HG02884 (cell line): Measurements from ENCODE around the gene CYBC1.

Experiments
- ATAC-seq: cut with Tn5 transposase; IDR thresholded peaks from one replicate; pipeline ENCODE4 v1.9.1; 2021; ENCODE audit warnings: mild to moderate bottlenecking, moderate library complexity; ENCODE audit not compliant: unreplicated experiment

Gene CYBC1

DNA sequence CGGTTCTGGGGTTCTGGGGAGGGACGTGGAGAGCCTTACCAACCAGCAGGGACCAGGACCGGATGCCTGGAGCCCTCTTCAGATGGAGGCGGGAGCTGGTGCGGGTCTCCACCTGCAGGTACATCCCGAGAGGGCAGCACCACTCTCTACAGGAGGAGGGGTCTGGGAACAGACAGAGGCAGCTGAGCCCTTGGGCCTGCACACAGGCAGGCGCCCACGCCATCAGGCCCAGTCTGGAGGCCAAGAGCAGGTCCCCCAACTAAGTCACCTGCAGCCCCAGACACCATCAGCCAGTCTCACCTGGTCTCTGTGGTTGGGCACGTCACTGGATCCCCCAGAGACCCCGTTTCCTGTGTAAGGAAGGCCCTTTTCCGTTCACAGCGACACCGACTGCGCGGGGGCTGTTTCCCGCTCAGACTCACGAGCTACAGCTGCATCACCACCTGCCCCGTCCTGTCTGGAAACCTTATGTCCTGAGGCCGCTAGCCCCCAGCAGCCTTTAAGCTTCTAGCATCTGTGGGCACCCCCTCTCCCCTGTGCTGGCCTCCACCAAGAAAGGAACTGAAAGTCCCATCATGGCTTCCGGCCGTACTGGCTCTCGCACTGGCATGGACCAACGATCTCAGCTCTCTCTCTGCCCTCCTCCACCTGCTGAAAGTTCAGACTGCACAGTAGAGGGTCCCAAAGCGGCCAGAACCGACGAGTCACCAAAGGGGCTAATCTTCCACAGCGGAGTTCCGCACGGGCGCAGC is 1.2 kb downstream of the CYBC1 start:
- ATAC-seq: no peak

DNA sequence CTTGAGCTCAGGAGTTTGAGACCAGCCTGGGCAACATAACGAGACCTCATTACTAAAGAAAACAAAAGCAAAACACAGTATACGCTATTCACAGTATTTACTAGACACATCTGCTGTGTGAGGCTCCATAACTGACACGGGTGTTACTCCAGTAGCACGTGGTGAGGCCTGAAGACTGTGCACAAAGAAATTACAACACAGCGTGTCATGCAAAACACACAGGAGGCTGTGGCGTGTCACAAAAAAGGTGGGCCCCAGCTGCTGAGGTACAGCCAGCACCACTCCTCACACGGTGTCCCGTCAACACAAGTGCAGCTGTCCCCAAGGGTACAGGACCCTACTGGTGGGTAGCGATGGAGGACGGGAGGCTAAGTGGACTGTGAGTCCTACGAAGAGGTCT is 2.7 kb downstream of the CYBC1 start:
- ATAC-seq: no peak

GRCh38 chr17:82446649-82447048 is 3.9 kb downstream of the CYBC1 start:
- no peak for ATAC-seq

DNA sequence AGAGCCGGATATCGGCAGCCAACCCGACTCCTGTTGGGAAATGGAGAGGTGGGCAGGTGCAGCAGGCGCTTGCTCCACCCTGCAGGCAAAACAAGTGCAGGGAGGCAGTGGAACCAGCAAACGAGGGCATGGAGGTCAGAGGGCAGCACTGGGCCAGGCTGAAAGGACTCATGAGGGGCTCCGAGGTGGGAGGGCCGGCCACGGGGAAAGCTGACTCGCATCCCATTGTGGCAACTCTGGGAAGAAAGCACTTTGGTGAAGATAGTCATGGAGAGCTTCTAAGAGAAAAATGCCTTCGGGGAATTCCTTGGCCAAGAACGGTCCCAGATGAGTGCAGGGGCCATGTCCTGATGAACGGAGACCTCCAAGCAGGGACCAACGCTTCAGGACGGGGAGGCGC is 4.4 kb downstream of the CYBC1 start:
- ATAC-seq: no peak

DNA sequence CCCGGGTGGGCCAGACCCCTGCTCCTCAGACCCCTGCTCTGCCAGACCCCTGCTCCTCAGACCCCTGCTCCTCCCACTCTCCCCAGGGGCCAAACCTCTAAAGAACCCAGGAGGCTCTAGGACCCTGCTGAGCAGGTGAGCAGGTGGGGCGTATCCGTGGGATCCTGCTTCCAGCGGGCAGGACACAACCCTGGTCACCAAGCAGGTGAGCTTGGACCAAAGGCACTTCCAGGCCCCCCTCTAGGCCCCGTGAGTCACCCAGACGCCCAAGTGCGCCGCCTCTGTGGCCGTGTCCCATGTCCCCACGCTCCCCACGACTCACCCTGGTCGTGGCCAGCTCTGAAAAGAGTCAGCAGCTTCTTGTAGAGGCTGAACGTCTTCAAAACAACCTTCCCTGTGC is 5.0 kb downstream of the CYBC1 start:
- no peak for ATAC-seq

- no peak for ATAC-seq
These were observed 5.5 kb downstream of the CYBC1 start for GRCh38 chr17:82444941-82445521.

DNA sequence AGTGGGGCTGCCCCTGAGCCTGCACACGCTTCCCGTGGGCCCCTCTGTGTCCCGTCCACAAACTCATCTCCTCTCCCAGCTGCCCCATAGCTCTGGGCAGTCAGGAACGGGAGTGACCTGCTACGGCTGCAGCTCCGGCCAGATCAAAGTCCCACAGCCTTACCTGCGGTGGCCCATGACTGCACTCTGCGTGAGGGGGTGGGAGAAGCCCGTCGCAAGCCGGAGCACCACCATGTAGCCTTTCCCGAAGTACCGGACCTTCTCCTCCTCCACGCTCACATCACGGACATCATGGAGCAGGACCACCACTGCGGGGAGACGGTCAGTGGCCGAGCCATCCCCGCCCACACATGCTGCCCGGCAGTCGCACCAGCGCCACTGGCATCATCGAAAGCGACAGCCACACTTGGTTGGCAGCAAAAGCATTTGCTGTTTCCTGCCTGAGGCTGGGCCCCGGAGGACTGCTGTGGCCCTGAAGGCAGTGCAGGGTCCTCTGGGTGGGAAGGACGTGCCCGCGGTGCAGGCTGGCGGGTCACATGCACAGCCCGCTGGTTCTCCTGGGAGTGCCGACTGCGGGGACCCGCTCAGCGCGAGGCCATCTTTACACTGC is 6.2 kb downstream of the CYBC1 start:
- ATAC-seq: no peak

DNA sequence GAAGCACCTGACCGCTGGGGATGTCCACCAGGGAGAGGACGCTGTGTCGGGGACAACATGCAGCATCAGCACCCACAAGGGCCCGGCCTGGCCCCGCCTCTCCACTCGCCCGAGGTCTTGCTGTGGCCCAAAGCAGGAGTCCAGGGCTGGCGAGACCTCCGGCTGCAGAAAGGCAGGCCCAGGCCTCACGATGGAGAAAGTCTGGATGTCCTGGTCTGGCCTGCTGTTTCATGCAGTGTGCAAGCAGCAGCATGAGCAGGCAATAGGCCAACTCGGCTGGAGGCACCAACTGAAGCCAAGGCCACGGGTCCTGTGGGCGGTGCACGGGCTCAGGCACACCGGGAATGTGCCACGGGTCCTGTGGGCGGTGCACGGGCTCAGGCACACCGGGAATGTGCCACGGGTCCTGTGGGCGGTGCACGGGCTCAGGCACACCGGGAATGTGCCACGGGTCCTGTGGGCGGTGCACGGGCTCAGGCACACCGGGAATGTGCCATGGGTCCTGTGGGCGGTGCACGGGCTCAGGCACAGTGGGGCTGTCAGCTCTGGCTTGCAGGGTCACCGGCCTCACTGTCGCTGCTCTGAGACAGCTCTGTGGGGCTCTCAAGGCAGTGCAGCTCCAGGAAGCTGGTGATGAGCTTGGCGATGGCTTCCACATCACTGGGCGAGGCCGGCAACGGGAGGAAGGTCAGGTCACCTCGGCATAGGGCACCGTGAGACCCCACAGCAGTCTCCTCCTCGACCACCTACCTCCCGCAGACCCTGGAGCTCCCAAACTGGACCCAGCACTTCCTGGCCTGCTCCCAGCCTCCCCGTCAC is 6.9 kb downstream of the CYBC1 start:
- ATAC-seq: no peak

GRCh38 chr17:82442643-82443464 is 7.7 kb downstream of the CYBC1 start:
- ATAC-seq: no peak

GRCh38 chr17:82441691-82442487 is 8.7 kb downstream of the CYBC1 start:
- ATAC-seq: no peak

DNA sequence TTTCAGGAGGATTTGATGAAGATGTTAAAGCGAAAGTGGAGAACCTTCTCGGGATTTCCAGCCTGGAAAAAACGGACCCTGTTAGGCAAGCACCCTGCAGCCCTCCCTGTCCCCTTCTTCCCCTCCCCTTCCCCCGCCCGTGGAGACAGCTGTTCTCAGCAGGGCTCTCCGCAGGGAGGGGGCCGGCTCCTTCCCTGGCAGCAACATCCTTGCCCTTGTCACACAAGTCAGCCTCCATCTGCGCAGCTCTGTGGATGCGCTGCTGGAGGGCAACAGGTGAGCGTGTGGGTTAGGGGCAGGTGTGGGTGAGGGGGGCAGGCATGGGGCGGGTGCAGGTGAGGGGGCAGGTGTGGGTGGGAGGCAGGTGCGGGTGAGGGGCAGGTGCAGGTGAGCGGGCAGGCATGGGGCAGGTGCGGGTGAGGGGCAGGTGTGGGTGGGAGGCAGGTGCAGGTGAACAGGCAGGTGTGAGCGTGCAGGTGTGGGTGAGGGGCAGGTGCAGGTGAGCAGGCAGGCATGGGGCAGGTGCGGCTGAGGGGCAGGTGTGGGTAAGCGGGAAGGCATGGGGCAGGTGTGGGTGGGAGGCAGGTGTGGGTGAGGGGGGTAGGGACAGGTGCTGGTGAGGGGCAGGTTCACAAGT is 9.4 kb downstream of the CYBC1 start:
- no peak for ATAC-seq

GRCh38 chr17:82440469-82440981 is 10.0 kb downstream of the CYBC1 start:
- ATAC-seq: no peak

DNA sequence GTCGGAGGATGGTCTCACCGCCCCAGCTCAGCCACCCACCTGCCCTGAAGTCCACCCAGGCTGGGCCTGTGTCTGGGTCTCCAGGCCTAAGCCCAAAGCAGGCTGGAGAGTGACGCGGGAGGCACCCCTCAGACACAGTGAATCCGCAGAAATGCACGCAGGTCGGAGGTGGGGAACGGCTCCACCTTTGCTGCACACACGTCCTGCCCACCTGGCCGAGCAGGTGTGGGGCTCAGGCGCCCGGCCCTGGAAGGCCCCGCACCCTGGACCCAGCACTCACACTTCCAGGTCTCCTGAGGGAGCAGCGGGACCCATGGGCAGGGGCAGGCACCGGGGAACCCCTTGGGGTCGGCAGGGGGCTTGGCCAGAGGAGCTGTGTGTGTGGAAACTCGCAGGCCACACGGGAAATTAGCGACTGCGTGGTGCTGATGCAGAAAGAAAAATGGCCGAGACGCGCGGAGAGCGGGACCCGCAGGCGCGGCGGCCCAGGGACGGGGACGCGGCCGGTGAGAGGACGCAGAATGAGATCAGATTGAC is 10.7 kb downstream of the CYBC1 start:
- no peak for ATAC-seq

- no peak for ATAC-seq
These were observed 11.2 kb downstream of the CYBC1 start for GRCh38 chr17:82439194-82439828.

- no peak for ATAC-seq
These were observed 12.0 kb downstream of the CYBC1 start for GRCh38 chr17:82438401-82439193.

DNA sequence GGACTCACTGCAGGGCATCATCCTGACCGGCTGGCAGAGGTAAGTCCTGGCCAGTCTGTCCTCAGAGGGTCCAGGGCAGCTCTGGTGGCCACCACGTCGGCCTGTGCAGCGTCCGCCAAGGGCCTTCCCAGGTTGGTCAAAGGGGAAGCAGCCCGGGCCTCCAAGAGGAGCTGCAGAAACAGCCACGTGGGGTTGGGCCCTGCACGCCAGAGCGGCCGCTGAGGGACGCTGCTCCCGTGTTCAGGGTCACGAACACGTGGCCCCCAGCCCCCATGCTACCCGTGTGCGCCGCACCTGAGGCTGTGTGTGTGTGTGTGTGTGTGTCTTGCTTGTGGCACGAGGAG is 13.3 kb downstream of the CYBC1 start:
- no peak for ATAC-seq

DNA sequence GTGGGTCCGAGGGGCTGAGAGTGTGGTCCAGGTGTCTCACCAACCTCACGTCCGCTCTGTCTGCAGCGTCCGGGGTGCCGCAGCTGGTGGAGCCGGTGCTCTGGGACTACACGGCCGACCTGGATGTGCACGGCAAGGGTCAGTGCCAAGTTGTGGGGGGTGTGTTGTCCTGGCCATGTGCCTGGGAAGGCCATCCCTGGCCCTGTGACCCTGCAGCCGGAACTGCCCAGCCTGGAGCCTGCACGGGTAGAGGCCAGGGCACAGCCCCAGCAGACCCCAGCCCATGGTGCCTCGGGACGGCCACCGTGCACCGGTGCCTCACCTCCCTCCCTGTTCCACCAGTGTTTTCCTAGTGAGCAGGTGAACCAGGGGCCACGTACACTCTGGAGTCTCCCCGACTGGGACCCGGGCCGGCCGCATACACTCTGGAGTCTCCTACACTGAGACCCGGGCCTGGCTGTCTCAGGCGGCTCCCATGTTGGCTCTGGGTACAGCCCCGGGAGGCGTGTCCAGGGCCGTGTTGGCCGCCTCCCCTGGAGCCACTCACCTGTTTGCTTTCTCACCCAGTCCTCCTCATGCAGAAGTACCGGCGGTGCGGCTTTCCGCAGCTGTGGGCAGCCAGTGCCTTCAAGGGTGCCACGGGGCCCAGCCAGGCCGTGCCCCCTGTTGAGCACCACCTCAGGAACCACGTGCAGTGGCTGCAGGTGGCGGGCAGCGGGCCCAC is 13.8 kb downstream of the CYBC1 start:
- ATAC-seq: no peak
